Stimulated activated CD4-positive, alpha-beta T cell treated with anti-CD3 and anti-CD28 coated beads, Interleukin-15, amount 100 ng/mL, for 48 hours (primary cell): ENCODE data around the gene EXOSC5.
"Not testable (repeated sequence)": the region's sequence is repeated elsewhere in the genome, so short reads cannot be mapped to it uniquely, and the experiment has no call there.

Source experiments
- DNase-seq, 2 donors: peaks; one replicate each; pipeline ENCODE4 v3.0.0-alpha.2; 2020; ENCODE audit warnings: low read depth in 2 of 2

The EXOSC5 gene

GRCh38 chr19:41426116-41426841 lies 29.1 kb upstream of the EXOSC5 start:
- DNase-seq: no peak

DNA sequence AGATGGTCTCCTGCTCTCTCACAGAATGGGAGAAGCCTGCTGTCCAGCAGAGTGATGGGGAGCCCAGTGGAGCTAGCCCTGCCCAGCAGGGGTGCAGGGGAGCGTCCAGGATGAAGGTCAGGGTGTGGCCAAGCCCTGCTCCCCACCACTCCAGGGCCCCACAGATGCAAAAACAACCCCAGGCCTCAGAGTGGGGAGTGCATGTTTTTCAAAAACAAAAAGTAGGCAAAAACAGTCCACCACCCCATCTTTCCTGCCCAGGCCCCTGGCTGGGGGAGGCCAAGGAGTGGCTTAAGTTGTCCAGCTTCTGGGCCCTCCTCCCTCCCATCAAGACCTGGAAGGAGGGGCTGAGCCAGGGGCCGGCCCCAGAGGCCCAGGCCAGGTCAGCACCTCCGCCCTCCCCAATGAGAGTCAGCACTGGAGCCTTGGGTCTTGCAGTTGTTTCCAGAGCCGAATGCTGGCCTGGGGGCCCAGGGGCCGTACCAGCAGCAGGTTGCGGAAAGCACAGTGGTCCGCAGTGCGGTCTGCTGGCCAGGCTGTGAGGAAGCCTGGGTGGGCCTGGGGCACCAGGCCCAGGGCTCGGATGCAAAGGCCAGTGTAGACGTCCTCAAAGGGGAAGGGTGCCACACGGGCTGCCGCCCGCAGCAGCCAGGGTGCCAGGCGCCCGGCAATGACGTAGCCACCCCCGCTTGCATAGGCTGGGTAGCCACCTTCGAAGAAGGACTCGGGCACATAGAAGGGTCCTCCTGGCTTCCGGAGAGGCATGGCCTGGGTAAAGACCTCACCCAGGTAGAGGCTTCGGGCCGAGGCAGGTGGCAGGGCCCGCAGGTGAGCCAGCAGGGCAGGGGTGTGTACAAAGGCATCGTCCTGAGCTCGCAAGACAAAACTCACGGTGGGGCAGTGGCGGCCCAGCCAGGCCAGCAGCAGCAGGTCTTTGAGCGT lies 28.3 kb upstream of the EXOSC5 start:
- DNase-seq: no peak

GRCh38 chr19:41424335-41425173 lies 27.4 kb upstream of the EXOSC5 start:
- DNase-seq: no peak

DNA sequence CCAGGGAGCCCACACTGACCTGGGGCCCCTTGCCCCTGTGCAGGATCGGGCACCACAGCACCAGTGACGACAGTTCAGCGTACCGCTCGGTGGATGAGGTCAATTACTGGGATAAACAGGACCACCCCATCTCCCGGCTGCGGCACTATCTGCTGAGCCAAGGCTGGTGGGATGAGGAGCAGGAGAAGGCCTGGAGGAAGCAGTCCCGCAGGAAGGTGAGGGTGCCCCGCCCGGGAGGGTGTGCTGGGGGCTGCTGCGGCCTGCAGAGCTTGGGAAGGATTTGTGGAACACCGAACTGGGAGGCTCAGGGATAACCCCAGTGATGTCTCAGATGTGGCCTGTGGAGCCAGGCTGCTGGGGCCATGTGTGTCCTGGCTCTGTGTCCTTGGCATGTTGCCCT lies 25.8 kb upstream of the EXOSC5 start:
- DNase-seq: no peak

- no peak for DNase-seq
Observed at GRCh38 chr19:41422456-41422855, 25.3 kb upstream of the EXOSC5 start.

- DNase-seq: no peak
Observed at GRCh38 chr19:41421973-41422372, 24.8 kb upstream of the EXOSC5 start.

- no peak for DNase-seq
Observed at GRCh38 chr19:41421314-41421713, 24.2 kb upstream of the EXOSC5 start.

DNA sequence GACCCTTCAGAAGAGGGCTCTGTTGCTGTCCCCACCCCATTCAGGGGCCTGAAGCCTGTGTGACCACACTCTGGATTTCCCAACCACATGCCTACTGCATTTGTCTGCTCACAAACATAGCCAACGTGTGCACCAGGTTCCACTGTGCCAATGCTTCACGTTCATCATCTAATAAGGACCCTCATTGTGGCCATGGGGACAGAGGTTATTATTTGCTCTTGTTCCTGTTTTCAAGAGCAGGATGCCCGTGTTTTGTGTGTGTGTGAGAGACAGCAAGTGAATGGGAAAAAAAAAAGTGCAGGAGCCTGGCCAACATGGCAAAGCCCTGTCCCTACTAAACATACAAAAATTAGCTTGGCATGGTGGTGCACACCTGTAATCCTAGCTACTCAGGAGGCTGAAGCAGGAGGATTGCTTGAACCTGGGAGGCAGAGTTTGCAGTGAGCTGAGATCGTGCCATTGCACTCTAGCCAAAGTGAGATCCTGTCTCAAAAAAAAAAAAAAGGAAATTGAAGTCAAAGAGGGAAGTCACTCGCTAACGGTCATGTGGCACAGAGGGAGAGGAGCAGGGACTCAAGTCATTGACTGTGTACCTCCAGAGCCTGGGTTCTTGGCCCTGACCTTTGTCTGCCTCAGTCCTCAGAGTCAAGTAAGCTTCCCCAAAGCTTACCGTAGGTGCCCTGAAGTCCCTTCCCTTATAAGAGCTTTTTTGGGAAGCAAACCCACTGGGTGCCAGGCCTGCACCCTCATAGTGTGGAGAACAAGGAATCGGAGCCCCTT lies 23.1 kb upstream of the EXOSC5 start:
- no peak for DNase-seq

- DNase-seq: no peak
Observed at GRCh38 chr19:41416194-41416674, 19.1 kb upstream of the EXOSC5 start.

DNA sequence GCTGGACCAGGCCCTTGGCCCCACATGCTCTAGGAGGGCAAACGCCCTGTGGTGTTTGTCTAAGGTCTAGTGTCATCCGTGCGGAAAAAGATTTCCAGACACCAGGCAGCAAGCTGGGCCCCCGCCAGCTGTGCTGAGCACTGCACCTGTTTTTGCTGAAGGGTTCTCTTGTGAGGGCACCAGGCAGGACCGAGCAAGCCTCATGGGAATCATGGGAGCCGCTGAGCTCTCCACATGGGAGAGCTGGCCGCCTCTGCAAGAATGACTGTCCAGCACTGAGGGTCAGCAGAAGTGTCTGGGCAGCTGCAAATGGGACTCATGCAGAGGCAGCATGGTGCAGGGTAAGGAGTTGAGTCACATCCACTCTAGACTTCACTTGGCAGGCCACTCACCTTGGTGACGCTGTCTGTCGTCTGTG lies 18.0 kb upstream of the EXOSC5 start:
- no peak for DNase-seq

- no peak for DNase-seq
Observed at GRCh38 chr19:41414461-41414860, 17.3 kb upstream of the EXOSC5 start.

DNA sequence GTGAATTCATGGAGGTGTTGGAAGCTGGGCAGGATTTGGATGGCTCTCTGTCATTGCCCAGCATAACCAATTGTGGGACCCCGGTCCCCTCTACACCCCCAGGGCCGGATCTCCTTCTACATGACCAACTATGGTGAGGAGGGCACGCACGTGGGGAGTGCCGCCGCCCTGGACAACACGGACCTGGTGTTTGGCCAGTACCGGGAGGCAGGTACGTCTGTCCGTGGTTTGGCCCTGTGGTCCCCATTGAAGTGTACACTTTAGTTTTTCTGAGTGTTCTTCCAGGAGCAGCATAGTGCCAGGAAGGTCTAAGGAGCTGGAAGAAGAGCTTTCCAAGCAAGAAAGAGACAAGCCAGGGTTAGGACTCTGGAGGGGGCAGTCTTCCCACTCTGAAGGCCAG lies 16.8 kb upstream of the EXOSC5 start:
- no peak for DNase-seq

DNA sequence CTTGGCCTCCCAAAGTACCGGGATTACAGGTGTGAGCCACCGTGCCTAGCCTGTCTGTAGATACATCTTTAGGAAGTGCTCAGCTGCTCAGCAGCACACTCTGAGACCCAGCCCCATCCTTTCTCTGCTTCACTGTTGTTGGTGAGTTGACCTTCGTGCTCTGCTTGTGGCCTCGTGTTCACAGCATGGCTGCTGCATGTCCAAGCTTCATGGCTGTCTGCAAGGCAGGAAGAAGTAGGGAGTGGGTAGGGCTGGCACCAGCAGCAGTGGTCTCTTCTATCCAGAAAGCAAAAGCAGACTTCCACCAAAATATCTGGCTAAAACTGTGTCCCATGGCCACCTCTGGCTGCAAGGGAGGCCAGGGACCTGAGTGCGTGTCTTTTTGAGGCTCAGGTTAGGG lies 15.8 kb upstream of the EXOSC5 start:
- DNase-seq: no peak

GRCh38 chr19:41411968-41412265 lies 14.8 kb upstream of the EXOSC5 start:
- DNase-seq: no peak

DNA sequence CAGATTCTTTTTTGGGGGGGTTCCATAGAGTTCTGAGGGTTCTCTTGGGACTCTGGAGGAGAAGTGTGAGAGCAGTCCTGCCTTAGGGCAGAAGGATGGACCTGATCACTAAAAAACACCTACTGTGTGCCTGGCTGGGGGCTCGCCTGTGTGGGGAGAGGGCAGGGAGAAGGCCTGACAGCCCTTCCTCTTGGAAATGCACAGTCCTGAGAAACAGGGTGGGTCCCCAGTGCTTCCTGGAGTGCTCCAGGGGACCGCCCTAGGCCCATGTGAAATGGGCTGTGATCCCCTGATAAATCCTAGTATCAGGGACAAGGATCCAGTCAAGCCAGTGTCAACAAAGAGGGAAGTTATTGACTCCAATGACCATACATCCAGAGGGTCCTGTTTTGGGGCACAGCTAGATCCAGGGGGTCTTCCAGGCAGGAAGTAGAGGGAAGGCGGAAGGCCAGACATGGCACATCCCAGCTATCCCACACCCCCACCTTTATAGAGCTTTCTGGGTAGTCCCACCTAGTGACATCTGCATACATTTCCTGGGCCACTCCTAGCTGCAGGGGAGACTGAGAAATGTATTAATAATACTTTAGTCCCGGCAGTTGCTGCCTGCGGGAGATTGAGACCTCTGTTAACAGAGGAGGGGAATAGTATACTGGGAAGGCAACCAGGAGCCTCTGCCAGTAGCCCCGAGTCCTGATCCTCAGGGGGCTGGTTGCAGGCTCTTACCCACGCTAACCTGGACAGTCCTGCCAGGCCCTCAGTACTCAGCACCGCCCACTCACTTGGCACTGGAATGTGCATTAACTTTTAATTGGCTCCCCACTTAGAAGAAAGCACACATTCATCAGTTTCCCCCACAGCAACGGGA lies 14.2 kb upstream of the EXOSC5 start:
- no peak for DNase-seq

GRCh38 chr19:41410336-41411054 lies 13.3 kb upstream of the EXOSC5 start:
- DNase-seq: no peak

DNA sequence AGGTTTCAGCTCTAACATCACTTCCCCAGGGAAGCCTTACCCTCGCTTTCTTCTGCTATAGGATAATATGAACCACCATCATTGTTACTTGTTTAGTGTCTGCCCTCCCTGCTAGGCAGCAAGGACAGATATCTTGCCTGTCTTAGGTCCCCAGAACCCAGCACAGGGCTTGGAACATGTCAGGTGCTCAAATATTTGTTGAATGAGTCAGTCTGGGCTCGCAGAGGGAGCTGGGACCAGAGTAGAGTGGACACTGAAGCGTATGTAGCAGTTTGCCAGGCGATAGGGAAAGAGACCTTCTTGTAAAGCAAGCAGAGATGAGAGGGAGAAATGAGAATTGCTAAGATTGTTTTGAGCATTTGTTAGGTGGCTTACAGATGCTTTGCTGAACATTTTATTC lies 12.1 kb upstream of the EXOSC5 start:
- no peak for DNase-seq

DNA sequence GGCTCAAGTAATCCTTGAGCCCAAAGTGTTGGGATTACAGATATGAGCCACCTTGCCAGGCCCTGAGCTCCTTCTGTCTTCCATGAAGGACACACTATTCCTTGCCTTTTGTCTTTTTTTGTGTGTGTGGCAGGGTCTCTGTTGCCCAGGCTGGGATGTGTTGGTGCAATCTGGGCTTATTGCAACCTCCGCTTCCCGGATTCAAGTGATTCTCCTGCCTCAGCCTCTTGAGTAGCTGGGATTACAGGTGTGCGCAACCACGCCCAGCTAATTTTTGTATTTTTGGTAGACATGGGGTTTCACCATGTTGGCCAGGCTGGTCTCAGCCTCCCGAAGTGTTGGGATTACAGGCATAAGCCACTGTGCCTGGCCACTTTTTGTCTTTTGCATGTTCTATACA lies 11.7 kb upstream of the EXOSC5 start:
- DNase-seq: not testable (repeated sequence)

- no peak for DNase-seq
Observed at GRCh38 chr19:41408256-41408655, 11.1 kb upstream of the EXOSC5 start.

- DNase-seq: no peak
Observed at GRCh38 chr19:41407271-41407670, 10.1 kb upstream of the EXOSC5 start.
